Caco-2 (cell line): ENCODE results near the gene TOPORS. TPM values are rescaled to one million over a fixed set of nuclear protein-coding genes. Genes with fewer than 3 reads are reported as not detected.

ENCODE experiments used
- BruUV-seq: library from RNA; stranded (reverse); fragments of 400-500 nt; replicated peaks from 2 replicates; lab custom pipeline; 2021; lab: Mats Ljungman, UMichigan
- CTCF ChIA-PET: fragments of 300-600 bp; sonication (Branson Sonifier 250); formaldehyde crosslinking; loops from one replicate; lab custom pipeline; 2022; ENCODE audit warnings: antibody characterized with exemption; lab: Charles Lee
- POLR2A ChIA-PET: fragments of 300-600 bp; sonication (Branson Sonifier 250); formaldehyde crosslinking; loops from one replicate; lab custom pipeline; 2022; ENCODE audit warnings: antibody characterized with exemption; lab: Charles Lee
- DNase-seq, 2 experiments: peaks; one replicate each; pipeline versions ENCODE4 v3.0.0 to v3.0.0-alpha.2; 2020 to 2022
- H3K27me3 ChIP-seq: replicated peaks from 2 replicates; pipeline ENCODE4 v1.6.0; 2011; ENCODE audit warnings: low read length; ENCODE audit not compliant: control insufficient read depth, insufficient read depth
- H3K36me3 ChIP-seq: 2 replicates; pipeline ENCODE4 v1.5.1; 2011; ENCODE audit warnings: low read length; ENCODE audit not compliant: control insufficient read depth, insufficient read depth
- H3K4me1 ChIP-seq: fragments of 250-450 bp; sonication (Bioruptor Pico); 2 replicates; pipeline ENCODE4 v1.5.1; 2020; ENCODE audit warnings: mild to moderate bottlenecking
- H3K4me3 ChIP-seq: 2 replicates; pipeline ENCODE4 v1.5.1; 2011; ENCODE audit warnings: low read depth, mild to moderate bottlenecking, control low read depth, low read length
- H3K9me3 ChIP-seq: fragments of 250-450 bp; sonication (Bioruptor Pico); 2 replicates; pipeline ENCODE4 v1.5.1; 2020; ENCODE audit warnings: mild to moderate bottlenecking, moderate library complexity
- H3K27ac Mint-ChIP-seq: one replicate; pipeline ENCODE4 v1.8.0; 2022; ENCODE audit warnings: mixed read lengths; ENCODE audit not compliant: unreplicated experiment
- H3K27me3 Mint-ChIP-seq: one replicate; pipeline ENCODE4 v1.8.0; 2022; ENCODE audit warnings: mixed read lengths; ENCODE audit not compliant: insufficient read depth, unreplicated experiment
- H3K36me3 Mint-ChIP-seq: one replicate; pipeline ENCODE4 v1.8.0; 2022; ENCODE audit warnings: mild to moderate bottlenecking, mixed read lengths; ENCODE audit not compliant: insufficient read depth, unreplicated experiment
- H3K4me1 Mint-ChIP-seq: one replicate; pipeline ENCODE4 v1.8.0; 2022; ENCODE audit warnings: low read depth, mixed read lengths; ENCODE audit not compliant: unreplicated experiment
- H3K4me3 Mint-ChIP-seq: one replicate; pipeline ENCODE4 v1.8.0; 2022; ENCODE audit warnings: mild to moderate bottlenecking, moderate library complexity, mixed read lengths; ENCODE audit not compliant: unreplicated experiment
- H3K9me3 Mint-ChIP-seq: one replicate; pipeline ENCODE4 v1.8.0; 2022; ENCODE audit warnings: mixed read lengths; ENCODE audit not compliant: unreplicated experiment
- intact Hi-C: fragments of 100-400 bp; cut with micrococcal nuclease; formaldehyde crosslinking; loops from one replicate; pipeline ENCODE4 v1.10.0; 2022; ENCODE audit not compliant: unreplicated experiment
- total RNA-seq: library from RNA; stranded (reverse); gene quantifications from 2 replicates; pipeline ENCODE4 v1.2.3, GENCODE V29; 2022
- TF ChIP-seq, protein P1 (sequence below), 2 experiments: fragments of 200-600 bp in 1 of 2; IDR thresholded peaks; 1 replicate in 1 of 2; 2 replicates in 1 of 2; pipeline versions ENCODE4 v1.5.1 to v1.8.0; 2011 to 2022; ENCODE audit warnings: antibody characterized with exemption in 1 of 2, control low read depth in 1 of 2, inconsistent platforms in 1 of 2, low read depth in 1 of 2, low read length in 1 of 2, mild to moderate bottlenecking in 1 of 2, moderate library complexity in 1 of 2; ENCODE audit not compliant: insufficient read depth in 1 of 2, severe bottlenecking in 1 of 2, unreplicated experiment in 1 of 2

TOPORS gene
- total RNA-seq, 1 experiment from 2014 or later, result 14.6 TPM

DNA sequence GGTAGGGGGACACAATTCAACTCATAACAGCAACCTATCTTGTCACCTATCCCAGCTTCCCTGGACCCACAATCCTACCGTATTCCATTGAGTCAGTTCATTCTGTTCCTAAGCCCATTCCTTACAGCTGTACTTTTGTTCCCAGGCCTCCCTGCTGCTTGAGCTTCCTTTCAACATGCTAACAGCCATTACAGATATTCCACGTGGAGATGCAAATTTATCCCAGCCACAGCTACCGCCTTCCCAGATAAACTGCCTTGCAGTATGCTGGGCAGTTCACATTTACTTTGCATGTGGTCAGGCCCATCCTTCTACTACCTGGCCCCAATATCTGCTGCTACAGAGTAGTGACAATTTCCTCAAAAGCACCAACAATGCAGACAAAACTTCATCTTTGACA is 49.4 kb downstream of the TOPORS start:
- no TSS peak for BruUV-seq

DNA sequence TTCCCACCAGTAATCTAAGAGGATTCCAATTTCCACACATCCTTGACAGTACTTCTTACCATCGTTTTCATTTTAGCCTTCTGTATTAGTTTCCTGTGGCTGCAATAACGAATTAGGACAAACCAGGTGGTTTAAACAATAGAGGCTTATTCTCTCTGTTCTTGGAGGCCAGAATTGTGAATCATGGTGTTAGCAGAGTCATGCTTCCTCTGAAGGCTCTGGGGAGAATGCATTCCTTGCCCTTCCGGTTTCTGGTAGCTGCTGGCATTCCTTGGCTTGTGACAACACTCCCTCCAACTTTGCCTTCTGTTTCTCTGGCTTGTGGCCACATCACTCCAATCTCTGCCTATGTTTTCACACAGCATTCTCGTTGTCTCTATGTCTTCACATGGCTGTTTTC is 49.9 kb downstream of the TOPORS start:
- Histone ChIP-seq H3K27me3 (no peaks in the 10 kb centered on the region), H3K9me3 (no peaks in the 10 kb centered on the region), H3K36me3 (no peaks in the 10 kb centered on the region), H3K4me1 (no peaks in the 10 kb centered on the region), H3K4me3 (no peak overlapping the region)
- DNase-seq, result no peak
- Mint-ChIP-seq H3K27me3 (no peaks in the 10 kb centered on the region), H3K27ac (peak overlapping the region; percentile 46), H3K36me3 (peaks cover 6% of the 10 kb centered on the region), H3K9me3 (no peaks in the 10 kb centered on the region), H3K4me3 (no peak overlapping the region), H3K4me1 (peaks cover 7% of the 10 kb centered on the region)
- intact Hi-C loops, result no loop called here
- TF ChIP-seq, protein P1, sequence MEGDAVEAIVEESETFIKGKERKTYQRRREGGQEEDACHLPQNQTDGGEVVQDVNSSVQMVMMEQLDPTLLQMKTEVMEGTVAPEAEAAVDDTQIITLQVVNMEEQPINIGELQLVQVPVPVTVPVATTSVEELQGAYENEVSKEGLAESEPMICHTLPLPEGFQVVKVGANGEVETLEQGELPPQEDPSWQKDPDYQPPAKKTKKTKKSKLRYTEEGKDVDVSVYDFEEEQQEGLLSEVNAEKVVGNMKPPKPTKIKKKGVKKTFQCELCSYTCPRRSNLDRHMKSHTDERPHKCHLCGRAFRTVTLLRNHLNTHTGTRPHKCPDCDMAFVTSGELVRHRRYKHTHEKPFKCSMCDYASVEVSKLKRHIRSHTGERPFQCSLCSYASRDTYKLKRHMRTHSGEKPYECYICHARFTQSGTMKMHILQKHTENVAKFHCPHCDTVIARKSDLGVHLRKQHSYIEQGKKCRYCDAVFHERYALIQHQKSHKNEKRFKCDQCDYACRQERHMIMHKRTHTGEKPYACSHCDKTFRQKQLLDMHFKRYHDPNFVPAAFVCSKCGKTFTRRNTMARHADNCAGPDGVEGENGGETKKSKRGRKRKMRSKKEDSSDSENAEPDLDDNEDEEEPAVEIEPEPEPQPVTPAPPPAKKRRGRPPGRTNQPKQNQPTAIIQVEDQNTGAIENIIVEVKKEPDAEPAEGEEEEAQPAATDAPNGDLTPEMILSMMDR (IDR thresholded peaks at IDR 0.05; ENCODE audit: insufficient read depth in 1 of 2, low read depth in 1 of 2, low read length in 1 of 2, severe bottlenecking in 1 of 2, unreplicated experiment in 1 of 2), result no peak
- ChIA-PET POLR2A (no interaction called here), CTCF (no interaction called here)
- BruUV-seq, result no TSS peak

More for the DNA sequence above, 49.4 kb downstream of the TOPORS start:
- Mint-ChIP-seq H3K36me3 (peaks cover 5% of the 10 kb centered on the region), H3K4me1 (peaks cover 7% of the 10 kb centered on the region), H3K9me3 (no peaks in the 10 kb centered on the region), H3K27me3 (no peaks in the 10 kb centered on the region), H3K27ac (peak overlapping the region; percentile 46), H3K4me3 (no peak overlapping the region)
- POLR2A ChIA-PET, result no interaction called here
- DNase-seq, result no peak
- CTCF ChIA-PET, result no interaction called here
- no peaks in the 10 kb centered on the region for H3K27me3 ChIP-seq
- intact Hi-C loops, result no loop called here
- no peaks in the 10 kb centered on the region for H3K36me3 ChIP-seq
- no peaks in the 10 kb centered on the region for H3K9me3 ChIP-seq
- no peak overlapping the region for H3K4me3 ChIP-seq
- TF ChIP-seq, protein P1 (IDR thresholded peaks at IDR 0.05; ENCODE audit: insufficient read depth in 1 of 2, low read depth in 1 of 2, low read length in 1 of 2, severe bottlenecking in 1 of 2, unreplicated experiment in 1 of 2), result no peak
- H3K4me1 ChIP-seq, result no peaks in the 10 kb centered on the region

DNA sequence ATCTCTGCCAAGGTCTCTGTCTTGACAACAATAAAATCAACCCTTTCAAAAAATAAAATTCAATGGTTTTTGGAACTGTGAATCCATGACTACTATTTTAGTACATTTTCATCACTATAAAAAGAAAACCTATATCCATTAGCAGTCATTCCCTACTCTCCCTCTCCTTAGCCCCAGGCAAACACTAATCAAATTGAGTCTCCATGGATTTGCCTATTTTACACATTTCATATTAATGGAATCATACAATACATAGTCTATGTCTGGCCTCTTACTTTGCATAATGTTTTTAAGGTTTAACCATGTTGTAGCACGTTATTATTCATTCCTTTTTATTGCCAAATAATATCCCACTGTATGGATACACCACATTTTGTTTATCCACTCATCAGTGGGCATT is 50.5 kb downstream of the TOPORS start:
- no peaks in the 10 kb centered on the region for H3K9me3 ChIP-seq
- CTCF ChIA-PET, result no interaction called here
- BruUV-seq, result no TSS peak
- TF ChIP-seq, protein P1 (IDR thresholded peaks at IDR 0.05; ENCODE audit: insufficient read depth in 1 of 2, low read depth in 1 of 2, low read length in 1 of 2, severe bottlenecking in 1 of 2, unreplicated experiment in 1 of 2), result no peak
- peaks cover 6% of the 10 kb centered on the region for H3K36me3 Mint-ChIP-seq
- H3K4me3 Mint-ChIP-seq, result no peak overlapping the region
- no peak for DNase-seq
- no peaks in the 10 kb centered on the region for H3K4me1 ChIP-seq
- no peak overlapping the region for H3K4me3 ChIP-seq
- H3K36me3 ChIP-seq, result no peaks in the 10 kb centered on the region
- H3K9me3 Mint-ChIP-seq, result no peaks in the 10 kb centered on the region
- no peaks in the 10 kb centered on the region for H3K27me3 Mint-ChIP-seq
- intact Hi-C loops, result no loop called here
- POLR2A ChIA-PET, result no interaction called here
- no peak overlapping the region for H3K27ac Mint-ChIP-seq
- no peaks in the 10 kb centered on the region for H3K27me3 ChIP-seq
- peaks cover 7% of the 10 kb centered on the region for H3K4me1 Mint-ChIP-seq
